SK-N-SH (cell line): ENCODE data around the gene TAMALIN. TPM values are rescaled to one million over a fixed set of nuclear protein-coding genes. Genes with fewer than 3 reads are reported as not detected.

Experiments used
- CTCF ChIA-PET: fragments of 300-600, 350-600 bp; formaldehyde crosslinking; extraction: SDS; loops from one replicate; lab custom pipeline; 2021; lab: Yijun Ruan, JAX
- POLR2A ChIA-PET: fragments of 350-600 bp; sonication (Branson Sonifier 250); formaldehyde crosslinking; extraction: SDS; loops from one replicate; lab custom pipeline; 2020; ENCODE audit warnings: antibody characterized with exemption, inconsistent platforms; lab: Yijun Ruan, JAX
- DNase-seq: peaks from one replicate; pipeline ENCODE4 v3.0.0; 2012
- H2AFZ ChIP-seq: fragments of 200-600 bp; sonication (generic); 2 replicates; pipeline ENCODE4 v1.8.1; 2016; ENCODE audit warnings: antibody characterized with exemption, mild to moderate bottlenecking, low read depth
- H3F3A ChIP-seq: fragments of 200-600 bp; sonication (generic); replicated peaks from 2 replicates; pipeline ENCODE3; 2016; ENCODE audit warnings: antibody characterized with exemption, mild to moderate bottlenecking; ENCODE audit not compliant: insufficient read depth
- H3K27ac ChIP-seq, 2 experiments: fragments of 200-500 bp in 1 of 2; fragments of 200-600 bp in 1 of 2; sonication (Bioruptor generic) in 1 of 2; sonication (generic), shearing (Covaris generic) in 1 of 2; 2 replicates each; pipeline versions ENCODE4 v1.5.1 to v1.6.1; 2014 to 2016; ENCODE audit warnings: low read depth in 2 of 2, inconsistent platforms in 1 of 2, low read length in 1 of 2, mild to moderate bottlenecking in 1 of 2, mixed read lengths in 1 of 2
- H3K27me3 ChIP-seq: fragments of 200-600 bp; sonication (generic), shearing (Covaris generic); 2 replicates; pipeline ENCODE4 v1.6.1; 2016; ENCODE audit warnings: mixed run types; ENCODE audit not compliant: insufficient read depth
- H3K36me3 ChIP-seq, 2 experiments: fragments of 200-500 bp in 1 of 2; fragments of 200-600 bp in 1 of 2; sonication (Bioruptor generic) in 1 of 2; sonication (generic) in 1 of 2; replicated peaks in 1 of 2; 2 replicates each; pipeline versions ENCODE3 to v1.5.1; 2014 to 2016; ENCODE audit warnings: low read length in 1 of 2, mild to moderate bottlenecking in 1 of 2; ENCODE audit not compliant: insufficient read depth in 2 of 2, control insufficient read depth in 1 of 2
- H3K4me1 ChIP-seq, 2 experiments: fragments of 200-500 bp in 1 of 2; fragments of 200-600 bp in 1 of 2; sonication (Bioruptor generic) in 1 of 2; sonication (generic), shearing (Covaris generic) in 1 of 2; 2 replicates each; pipeline versions ENCODE4 v1.5.1 to v1.6.1; 2014 to 2016; ENCODE audit warnings: low read depth in 1 of 2, low read length in 1 of 2, mixed run types in 1 of 2; ENCODE audit not compliant: insufficient read depth in 2 of 2, control insufficient read depth in 1 of 2
- H3K4me2 ChIP-seq: fragments of 200-600 bp; sonication (generic), shearing (Covaris generic); 2 replicates; pipeline ENCODE4 v1.6.1; 2017; ENCODE audit warnings: mixed run types
- H3K4me3 ChIP-seq, 2 experiments: fragments of 200-500 bp in 1 of 2; fragments of 200-600 bp in 1 of 2; sonication (Bioruptor generic) in 1 of 2; sonication (generic), shearing (Covaris generic) in 1 of 2; 2 replicates each; pipeline versions ENCODE4 v1.5.1 to v1.8.1; 2014 to 2016; ENCODE audit warnings: low read depth in 2 of 2, inconsistent platforms in 1 of 2, low read length in 1 of 2, mild to moderate bottlenecking in 1 of 2, mixed read lengths in 1 of 2, moderate library complexity in 1 of 2
- H3K79me2 ChIP-seq: fragments of 200-600 bp; sonication (generic); 2 replicates; pipeline ENCODE4 v1.8.1; 2017; ENCODE audit warnings: mild to moderate bottlenecking; ENCODE audit not compliant: insufficient read depth
- H3K9ac ChIP-seq: fragments of 200-600 bp; sonication (generic); 2 replicates; pipeline ENCODE4 v1.6.1; 2017; ENCODE audit warnings: mixed run types
- H3K9me2 ChIP-seq: fragments of 200-600 bp; sonication (generic); 2 replicates; pipeline ENCODE4 v1.6.1; 2017; ENCODE audit warnings: mixed run types
- H3K9me3 ChIP-seq: fragments of 200-600 bp; sonication (generic); 2 replicates; pipeline ENCODE4 v1.6.1; 2017; ENCODE audit warnings: mixed run types, mild to moderate bottlenecking, moderate library complexity
- H4K20me1 ChIP-seq: fragments of 200-600 bp; sonication (generic); 2 replicates; pipeline ENCODE4 v1.6.1; 2017; ENCODE audit warnings: mild to moderate bottlenecking, mixed run types; ENCODE audit not compliant: insufficient read depth
- ELF1 ChIP-seq: IDR thresholded peaks from 2 replicates; pipeline ENCODE4 v1.4.0; 2012
- EP300 ChIP-seq, 2 experiments: IDR thresholded peaks; 2 replicates each; pipeline versions ENCODE4 v1.4.0 to v1.6.1; 2012; ENCODE audit warnings: borderline replicate concordance in 1 of 2, low read depth in 1 of 2, low read length in 1 of 2
- EZH2phosphoT487 ChIP-seq: fragments of 200-600 bp; sonication (generic); IDR thresholded peaks from 2 replicates; pipeline ENCODE4 v1.6.1; 2017; ENCODE audit warnings: low read depth, mixed run types, mild to moderate bottlenecking, antibody characterized with exemption, moderate library complexity, borderline replicate concordance
- FOXJ3 ChIP-seq: sonication (generic); formaldehyde crosslinking; IDR thresholded peaks from 2 replicates; pipeline ENCODE4 v1.5.1; 2020; ENCODE audit warnings: mild to moderate bottlenecking, missing genetic modification reagents
- MAX ChIP-seq: IDR thresholded peaks from 2 replicates; pipeline ENCODE4 v1.4.0; 2012; ENCODE audit warnings: low read depth
- NFIC ChIP-seq: IDR thresholded peaks from 2 replicates; pipeline ENCODE4 v1.4.0; 2012; ENCODE audit warnings: borderline replicate concordance
- PBX3 ChIP-seq: IDR thresholded peaks from 2 replicates; pipeline ENCODE4; 2012
- POLR2AphosphoS5 ChIP-seq: IDR thresholded peaks from 2 replicates; pipeline ENCODE4 v1.6.1; 2012; ENCODE audit warnings: low read depth, low read length
- RCOR1 ChIP-seq: fragments of 150-350 bp; IDR thresholded peaks from 2 replicates; pipeline ENCODE4 v1.6.1; 2017; ENCODE audit warnings: antibody characterized with exemption, low read length
- REST ChIP-seq: IDR thresholded peaks from 2 replicates; pipeline ENCODE4 v1.6.1; 2012; ENCODE audit warnings: mild to moderate bottlenecking, low read depth, low read length, moderate library complexity
- RFX5 ChIP-seq: IDR thresholded peaks from 2 replicates; pipeline ENCODE4 v1.6.1; 2012; ENCODE audit warnings: mild to moderate bottlenecking, improper control_type of control experiment, low read length
- SMC3 ChIP-seq: IDR thresholded peaks from 2 replicates; pipeline ENCODE4 v1.6.1; 2012; ENCODE audit warnings: low read depth, low read length, improper control_type of control experiment
- TCF12 ChIP-seq: IDR thresholded peaks from 2 replicates; pipeline ENCODE4 v1.4.0; 2012
- TEAD4 ChIP-seq: IDR thresholded peaks from 2 replicates; pipeline ENCODE4 v1.4.0; 2012; ENCODE audit warnings: mild to moderate bottlenecking, borderline replicate concordance; ENCODE audit not compliant: insufficient read depth
- USF1 ChIP-seq: IDR thresholded peaks from 2 replicates; pipeline ENCODE4 v1.4.0; 2012; ENCODE audit warnings: low read depth, borderline replicate concordance
- USF2 ChIP-seq: fragments of 150-350 bp; IDR thresholded peaks from 2 replicates; pipeline ENCODE4 v1.6.1; 2017; ENCODE audit warnings: antibody characterized with exemption, low read length, low read depth, borderline replicate concordance
- YY1 ChIP-seq: IDR thresholded peaks from 2 replicates; pipeline ENCODE4 v1.4.0; 2012; ENCODE audit warnings: low read depth, mild to moderate bottlenecking
- ZBTB33 ChIP-seq: IDR thresholded peaks from 2 replicates; pipeline ENCODE4 v1.4.0; 2012; ENCODE audit warnings: low read depth, borderline replicate concordance
- WGBS: methylation state at CpG from one replicate; pipeline ENCODE4 v1.1.6; 2017; ENCODE audit warnings: low lambda C conversion rate; 5-methylcytosine and 5-hydroxymethylcytosine counted together
- polyA plus RNA-seq, 3 experiments: library from polyadenylated mRNA; depleted of rRNA; stranded (reverse); fragments of >200 nt; gene quantifications; 2 replicates each; pipeline ENCODE4 v1.2.3, GENCODE V29; 2012

TAMALIN gene
- polyA plus RNA-seq, 1 of the 3 experiments (the other 2 are of a cell fraction): 2.4 TPM

- WGBS: 84% methylated on average over 6 of the region's 9 CpGs
- peaks cover 14% of the 10 kb centered on the region for H4K20me1 ChIP-seq
- peaks cover 8 to 23% of the 10 kb centered on the region in 2 experiments; a peak in 2 of 4 replicates for H3K4me1 ChIP-seq
- no peaks in the 10 kb centered on the region for H3K9me2 ChIP-seq
- H3K4me2 ChIP-seq: no peak overlapping the region
- H3K9ac ChIP-seq: no peak overlapping the region
- peaks cover 8% of the 10 kb centered on the region for H3F3A ChIP-seq
- DNase-seq: no peak
- no peaks in the 10 kb centered on the region for H3K36me3 ChIP-seq
- no peak for TF ChIP-seq MAX
- TF ChIP-seq RFX5: no peak
- no peak for TF ChIP-seq USF1
- no peak for TF ChIP-seq ZBTB33
- TF ChIP-seq EZH2phosphoT487: no peak
- TF ChIP-seq ELF1: no peak
- no peak for TF ChIP-seq NFIC
- no peak for TF ChIP-seq TEAD4
- TF ChIP-seq REST: no peak
- TF ChIP-seq USF2: no peak
- TF ChIP-seq SMC3: no peak
- no peak for TF ChIP-seq PBX3
- no peak for TF ChIP-seq RCOR1
- no peak for TF ChIP-seq FOXJ3 (CRISPR knock-in tag)
- TF ChIP-seq TCF12: no peak
- no peak for TF ChIP-seq YY1
- no peak for TF ChIP-seq EP300 (IDR thresholded peaks at IDR 0.05; ENCODE audit: borderline replicate concordance in 1 of 2, low read depth in 1 of 2, low read length in 1 of 2)
- TF ChIP-seq POLR2AphosphoS5: no peak
- TF ChIP-seq, all 33 proteins: peak for 0
- no peak overlapping the region for H2AFZ ChIP-seq
- no peaks in the 10 kb centered on the region for H3K79me2 ChIP-seq
- no peaks in the 10 kb centered on the region for H3K9me3 ChIP-seq
- POLR2A ChIA-PET: no interaction called here
- no peak overlapping the region for H3K4me3 ChIP-seq
- CTCF ChIA-PET: interaction anchor here (15.6 kb wide), 1 partner anchor 26 kb away, joined by 279 read pairs; no protein-coding TSS in a partner anchor
- H3K27ac ChIP-seq: no peak overlapping the region
- no peaks in the 10 kb centered on the region for H3K27me3 ChIP-seq
Observed at GRCh38 chr12:52053536-52054209, 46.9 kb downstream of the TAMALIN start.
